Right lobe of liver (tissue), 6 donors: ENCODE measurements around the gene TBX10. TPM values are rescaled to one million over a fixed set of nuclear protein-coding genes. Genes with fewer than 3 reads are reported as not detected.

Experiments
- ATAC-seq, 4 donors: fragments of 200-7000 bp; cut with Tn5 transposase; one replicate each; pipeline ENCODE4 v1.9.1; 2020; ENCODE audit warnings: mild to moderate bottlenecking in 4 of 4, moderate library complexity in 4 of 4
- DNase-seq, 3 donors: peaks; one replicate each; pipeline ENCODE4 v3.0.0-alpha.2; 2020
- H3K27ac ChIP-seq, 3 donors: fragments of 200-600 bp; one replicate each; pipeline ENCODE4 v1.8.0; 2022
- H3K27me3 ChIP-seq, 2 donors: fragments of 200-600 bp; one replicate each; pipeline ENCODE4 v1.8.0; 2022
- H3K36me3 ChIP-seq, 4 donors: fragments of 200-600 bp; sonication (generic) in 1 of 4; one replicate each; pipeline versions ENCODE4 v1.5.1 to v1.8.0; 2017 to 2022; ENCODE audit warnings: control low read depth in 1 of 4
- H3K4me1 ChIP-seq, 4 donors: fragments of 200-600 bp; sonication (generic) in 1 of 4; one replicate each; pipeline versions ENCODE4 v1.5.1 to v1.8.0; 2017 to 2022; ENCODE audit warnings: control low read depth in 1 of 4
- H3K4me3 ChIP-seq, 3 donors: fragments of 200-600 bp; one replicate each; pipeline ENCODE4 v1.8.0; 2022
- H3K9me3 ChIP-seq, 4 donors: fragments of 200-600 bp; sonication (generic) in 1 of 4; one replicate each; pipeline versions ENCODE4 v1.5.1 to v1.8.0; 2017 to 2022; ENCODE audit warnings: control low read depth in 1 of 4
- POLR2A ChIP-seq: fragments of 450-650 bp; IDR thresholded peaks from one replicate; pipeline ENCODE4 v1.6.1; 2017; ENCODE audit warnings: antibody characterized with exemption, mild to moderate bottlenecking
- WGBS: methylation state at CpG from one replicate; pipeline ENCODE4 v1.1.6; 2018; ENCODE audit warnings: low coverage, low lambda C conversion rate; ENCODE audit not compliant: insufficient coverage; ENCODE audit errors: missing lambda C conversion rate; 5-methylcytosine and 5-hydroxymethylcytosine counted together
- intact Hi-C, 2 donors: fragments of 100-400 bp; cut with DNase I; formaldehyde crosslinking; loops; one replicate each; pipeline versions ENCODE4 v1.11.2 to v1.14.1; 2022
- total RNA-seq, 6 experiments: library from RNA; depleted of rRNA in 2 of 6; stranded (reverse); fragments of >200 nt in 2 of 6; fragmentation: NEBNext Ultra II Directional in 3 of 6; extraction: Animal tissue kit (Norgen Biotek cat#: 25700) in 3 of 6; gene quantifications; one replicate each; pipeline versions ENCODE4 v1.1.0 to v1.2.4, GENCODE V29; 2016 to 2023
- TF ChIP-seq, protein P1 (sequence below), 4 donors: fragments of 200-600 bp in 3 of 4; fragments of 450-650 bp in 1 of 4; IDR thresholded peaks; one replicate each; pipeline versions ENCODE4 v1.5.1 to v1.8.0; 2016 to 2022; ENCODE audit warnings: antibody characterized with exemption in 4 of 4, mild to moderate bottlenecking in 2 of 4
- donor health status: DM: no; HTN: yes; CAD: no.
- donor health status: DM: no; HTN: no; CAD: no.
- donor health status: DM: no; HTN: no; CAD: no.
- donor health status: DM: no; HTN: yes; CAD: no.
- donor health status: DM: no; HTN: yes; CAD: no.

TBX10 gene
- total RNA-seq, 6 experiments from 2014 or later, result 0.24 to 0.49 (median 0.34) TPM; not detected in 1

DNA sequence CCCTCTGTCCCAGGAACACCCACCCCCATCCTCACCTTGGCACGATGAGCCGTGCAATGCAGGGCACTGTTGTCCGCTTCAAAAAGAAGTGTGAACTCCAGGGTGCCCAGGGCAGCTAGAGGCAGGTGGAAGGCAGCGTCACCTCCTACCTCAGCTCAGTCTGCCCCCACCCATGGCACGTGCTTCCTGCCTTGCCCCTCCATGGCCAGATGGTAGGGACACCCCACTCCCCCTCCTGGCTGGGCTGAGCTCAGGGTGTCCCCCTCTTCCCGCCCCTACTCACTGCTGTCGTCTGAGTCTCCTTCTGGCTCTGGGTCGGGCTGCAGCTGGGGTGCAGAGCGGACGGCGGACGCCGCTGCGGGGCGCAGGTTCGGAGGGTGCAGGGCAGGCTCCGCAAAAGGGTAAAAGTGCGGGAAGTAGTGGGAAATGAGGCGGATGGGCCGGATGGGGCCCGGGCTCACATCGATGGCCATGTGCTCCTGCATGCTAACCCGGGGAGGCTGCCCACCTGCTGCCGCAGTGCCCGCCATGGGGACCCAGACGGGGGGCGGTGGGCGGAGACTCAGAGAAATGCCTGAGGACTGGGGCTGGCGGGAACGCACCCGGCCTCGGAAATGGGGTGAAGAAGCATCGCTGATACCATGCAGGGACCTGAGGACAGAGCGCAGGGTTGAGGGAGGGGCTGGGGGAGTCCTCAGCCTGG is 23.7 kb downstream of the TBX10 start:
- no peaks in the 10 kb centered on the region for H3K9me3 ChIP-seq
- ATAC-seq (peak in 1 of 4 donors; percentile 20), DNase-seq (peak in 2 of 3 donors; percentile 17 to 43)
- intact Hi-C loops, result no loop called here
- H3K27ac ChIP-seq, result no peak overlapping the region
- H3K27me3 ChIP-seq, result no peaks in the 10 kb centered on the region
- 50% methylated on average over 8 of the region's 34 CpGs for WGBS
- peaks cover 0 to 8% (median 2%) of the 10 kb centered on the region in 4 donors for H3K36me3 ChIP-seq
- no peak overlapping the region for H3K4me3 ChIP-seq
- H3K4me1 ChIP-seq, result peaks cover 0 to 7% (median 0%) of the 10 kb centered on the region in 4 donors
- TF ChIP-seq, protein P1, sequence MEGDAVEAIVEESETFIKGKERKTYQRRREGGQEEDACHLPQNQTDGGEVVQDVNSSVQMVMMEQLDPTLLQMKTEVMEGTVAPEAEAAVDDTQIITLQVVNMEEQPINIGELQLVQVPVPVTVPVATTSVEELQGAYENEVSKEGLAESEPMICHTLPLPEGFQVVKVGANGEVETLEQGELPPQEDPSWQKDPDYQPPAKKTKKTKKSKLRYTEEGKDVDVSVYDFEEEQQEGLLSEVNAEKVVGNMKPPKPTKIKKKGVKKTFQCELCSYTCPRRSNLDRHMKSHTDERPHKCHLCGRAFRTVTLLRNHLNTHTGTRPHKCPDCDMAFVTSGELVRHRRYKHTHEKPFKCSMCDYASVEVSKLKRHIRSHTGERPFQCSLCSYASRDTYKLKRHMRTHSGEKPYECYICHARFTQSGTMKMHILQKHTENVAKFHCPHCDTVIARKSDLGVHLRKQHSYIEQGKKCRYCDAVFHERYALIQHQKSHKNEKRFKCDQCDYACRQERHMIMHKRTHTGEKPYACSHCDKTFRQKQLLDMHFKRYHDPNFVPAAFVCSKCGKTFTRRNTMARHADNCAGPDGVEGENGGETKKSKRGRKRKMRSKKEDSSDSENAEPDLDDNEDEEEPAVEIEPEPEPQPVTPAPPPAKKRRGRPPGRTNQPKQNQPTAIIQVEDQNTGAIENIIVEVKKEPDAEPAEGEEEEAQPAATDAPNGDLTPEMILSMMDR (IDR thresholded peaks at IDR 0.05), result no peak
- TF ChIP-seq POLR2A, result no peak

DNA sequence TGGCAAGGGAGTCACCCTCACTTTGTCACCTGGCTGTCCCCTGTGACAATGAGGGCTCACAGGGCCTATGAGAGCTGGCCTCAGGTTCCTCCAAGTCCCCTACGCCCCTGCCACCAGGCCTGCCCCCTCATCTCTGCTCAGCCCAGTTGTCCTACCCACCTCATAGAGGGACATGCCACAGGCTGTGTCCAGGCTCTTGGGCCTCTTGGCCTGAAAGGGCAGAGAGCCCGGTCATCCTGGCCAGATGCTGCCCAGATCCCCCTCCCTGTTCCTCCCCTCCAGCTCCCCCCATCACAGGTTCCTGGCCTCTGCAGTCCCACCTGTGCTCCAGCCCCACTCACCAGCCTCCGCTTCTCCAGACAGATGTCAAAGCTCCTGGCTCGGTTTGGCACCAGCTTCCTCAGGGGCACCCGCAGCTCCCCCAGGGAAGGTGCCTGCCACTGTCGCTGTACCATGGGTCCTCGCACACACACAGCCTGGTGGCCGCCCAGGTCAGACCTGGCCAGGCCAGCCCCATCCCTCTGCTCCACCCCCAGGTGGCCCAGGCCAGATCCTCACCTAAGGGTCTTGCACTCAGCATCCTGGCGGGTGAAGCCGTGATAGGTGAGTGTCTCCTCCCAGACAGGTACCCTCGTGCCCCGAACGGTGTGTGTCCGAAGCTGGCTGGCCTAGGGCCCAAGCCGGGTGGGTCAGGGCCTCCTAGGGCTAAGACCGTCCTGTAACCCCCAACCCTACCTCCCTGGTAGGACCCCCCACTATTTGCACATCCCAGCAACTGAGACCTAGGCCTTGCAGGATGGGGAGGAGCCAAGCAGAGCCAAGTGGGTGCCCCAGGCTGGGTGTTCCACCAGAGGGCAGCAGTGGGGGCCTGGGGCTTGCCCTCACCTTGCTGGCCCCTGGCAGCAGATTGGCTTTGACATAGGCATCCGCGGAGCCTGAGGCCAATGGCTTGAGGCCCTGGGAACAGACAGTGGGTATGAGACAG is 24.5 kb downstream of the TBX10 start:
- H3K36me3 ChIP-seq, result peaks cover 0 to 17% (median 6%) of the 10 kb centered on the region in 4 donors
- TF ChIP-seq, protein P1 (IDR thresholded peaks at IDR 0.05), result peak; percentile 61 to 72 (median 66)
- no peak for TF ChIP-seq POLR2A
- WGBS, result 60% methylated on average over 2 of the region's 18 CpGs
- no peaks in the 10 kb centered on the region for H3K9me3 ChIP-seq
- ATAC-seq, result peak; percentile 83 to 87 (median 86)
- DNase-seq, result peak; percentile 73 to 81 (median 77)
- intact Hi-C loops, result no loop called here
- H3K27ac ChIP-seq, result no peak overlapping the region
- H3K4me1 ChIP-seq, result peaks cover 0 to 7% (median 0%) of the 10 kb centered on the region in 4 donors
- no peaks in the 10 kb centered on the region for H3K27me3 ChIP-seq
- H3K4me3 ChIP-seq, result no peak overlapping the region

DNA sequence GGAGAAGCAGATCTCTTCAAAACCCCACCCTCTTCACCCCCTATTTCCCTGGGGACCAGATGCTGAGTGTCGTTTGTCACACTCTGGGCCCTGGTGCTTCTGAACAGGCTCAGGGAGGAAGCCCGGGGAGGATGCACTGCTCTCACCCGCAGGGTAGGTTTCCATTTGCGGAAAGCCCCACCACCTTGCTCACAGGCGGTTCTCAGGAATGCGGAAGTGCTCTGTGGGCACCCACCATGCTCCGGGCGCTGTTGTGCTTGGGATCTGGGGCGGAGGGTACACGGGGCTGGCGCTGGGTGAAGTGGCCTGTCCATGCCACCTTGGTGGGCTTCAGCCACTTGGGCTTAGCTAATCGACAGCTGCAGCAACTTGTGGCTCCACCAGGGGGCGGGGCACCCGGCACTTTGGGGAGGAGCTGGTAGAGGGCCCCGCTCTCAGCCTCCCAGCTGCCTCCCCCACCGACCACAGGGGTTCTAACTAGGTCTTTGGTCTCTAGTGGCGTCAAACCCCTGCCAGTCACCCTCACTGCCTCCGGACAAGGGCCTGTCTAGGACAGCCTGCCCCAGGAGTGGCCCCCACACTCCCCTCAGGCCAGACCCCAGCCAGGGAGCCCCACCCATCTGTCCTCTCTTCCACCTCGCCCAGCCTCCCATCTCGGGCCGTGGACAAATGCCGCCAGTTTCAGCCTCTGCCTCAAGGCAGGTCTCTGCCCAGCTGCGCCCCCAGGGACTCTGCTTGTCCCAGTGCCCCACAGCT is 25.4 kb downstream of the TBX10 start:
- no peaks in the 10 kb centered on the region for H3K9me3 ChIP-seq
- ATAC-seq (peak; percentile 24 to 54 (median 46)), DNase-seq (peak; percentile 57 to 75 (median 59))
- H3K27me3 ChIP-seq, result no peaks in the 10 kb centered on the region
- intact Hi-C loops, result no loop called here
- H3K27ac ChIP-seq, result peak overlapping the region in 2 of 3 donors; percentile 16 to 33
- peaks cover 0 to 7% (median 0%) of the 10 kb centered on the region in 4 donors for H3K4me1 ChIP-seq
- WGBS, result 37% methylated on average over 6 of the region's 23 CpGs
- no peak for TF ChIP-seq POLR2A
- TF ChIP-seq, protein P1 (IDR thresholded peaks at IDR 0.05), result peak; percentile 56 to 71 (median 64)
- peaks cover 0 to 26% (median 6%) of the 10 kb centered on the region in 4 donors for H3K36me3 ChIP-seq
- H3K4me3 ChIP-seq, result peak overlapping the region in 2 of 3 donors; percentile 5 to 27
